CD8-positive, alpha-beta memory T cell (primary cell): ENCODE results near the gene NSUN3. TPM values are rescaled to one million over a fixed set of nuclear protein-coding genes. Genes with fewer than 3 reads are reported as not detected.
A peak's percentile ranks its signal among the peaks of the same experiment; 100 is the strongest.
"Not testable (repeated sequence)": the region's sequence is repeated elsewhere in the genome, so short reads cannot be mapped to it uniquely, and the experiment has no call there.

Experiments used
- CTCF ChIA-PET: fragments of 350-600 bp; sonication (Branson Sonifier 250); formaldehyde crosslinking; loops from one replicate; lab custom pipeline; 2021; ENCODE audit warnings: antibody characterized with exemption; lab: Charles Lee
- POLR2A ChIA-PET: fragments of 350-600 bp; sonication (Branson Sonifier 250); formaldehyde crosslinking; loops from one replicate; lab custom pipeline; 2021; ENCODE audit warnings: antibody characterized with exemption; lab: Charles Lee
- DNase-seq, 5 donors: peaks; one replicate each; pipeline versions ENCODE4 v3.0.0 to v3.0.0-alpha.2; 2020 to 2022; ENCODE audit warnings: mixed read lengths in 1 of 5
- H3K27ac ChIP-seq: one replicate; pipeline ENCODE4 v1.7.0; 2013; ENCODE audit warnings: low read depth, mild to moderate bottlenecking, low read length, moderate library complexity
- H3K27me3 ChIP-seq: 2 replicates; pipeline ENCODE4 v1.7.0; 2013; ENCODE audit warnings: low read length, mild to moderate bottlenecking; ENCODE audit not compliant: insufficient read depth, poor library complexity, severe bottlenecking
- H3K36me3 ChIP-seq: 2 replicates; pipeline ENCODE4 v1.7.0; 2013; ENCODE audit warnings: mild to moderate bottlenecking, low read length, moderate library complexity; ENCODE audit not compliant: insufficient read depth
- H3K4me1 ChIP-seq: 2 replicates; pipeline ENCODE4 v1.7.0; 2013; ENCODE audit warnings: mild to moderate bottlenecking, low read length, moderate library complexity; ENCODE audit not compliant: insufficient read depth
- H3K4me3 ChIP-seq: 2 replicates; pipeline ENCODE4 v1.7.0; 2013; ENCODE audit warnings: mild to moderate bottlenecking, low read length
- H3K9me3 ChIP-seq: 2 replicates; pipeline ENCODE4 v1.7.0; 2013; ENCODE audit warnings: mild to moderate bottlenecking, low read length
- H3K27ac Mint-ChIP-seq, 8 donors: one replicate each; pipeline ENCODE4 v1.8.0; 2020 to 2021; ENCODE audit warnings: mixed read lengths in 8 of 8, mild to moderate bottlenecking in 6 of 8, inconsistent platforms in 3 of 8, moderate library complexity in 3 of 8
- H3K27me3 Mint-ChIP-seq, 2 donors: one replicate each; pipeline ENCODE4 v1.8.0; 2020 to 2021; ENCODE audit warnings: mixed read lengths in 2 of 2, mild to moderate bottlenecking in 1 of 2, moderate library complexity in 1 of 2
- H3K36me3 Mint-ChIP-seq, 3 donors: one replicate each; pipeline ENCODE4 v1.8.0; 2020 to 2021; ENCODE audit warnings: mixed read lengths in 3 of 3, inconsistent platforms in 1 of 3, mild to moderate bottlenecking in 1 of 3
- H3K4me1 Mint-ChIP-seq, 3 donors: one replicate each; pipeline ENCODE4 v1.8.0; 2020 to 2021; ENCODE audit warnings: mixed read lengths in 3 of 3, inconsistent platforms in 1 of 3, mild to moderate bottlenecking in 1 of 3
- H3K4me3 Mint-ChIP-seq, 7 donors: one replicate each; pipeline ENCODE4 v1.8.0; 2020 to 2021; ENCODE audit warnings: mixed read lengths in 7 of 7, mild to moderate bottlenecking in 6 of 7, moderate library complexity in 4 of 7, inconsistent platforms in 2 of 7
- H3K9me3 Mint-ChIP-seq, 5 donors: one replicate each; pipeline ENCODE4 v1.8.0; 2020 to 2022; ENCODE audit warnings: mixed read lengths in 5 of 5, mild to moderate bottlenecking in 3 of 5, moderate library complexity in 2 of 5, inconsistent platforms in 1 of 5
- polyA plus RNA-seq: library from polyadenylated mRNA; unstranded; fragments of 300-500 nt; fragmentation: Illumina TruSeq; gene quantifications from one replicate; pipeline ENCODE4 v1.2.3, GENCODE V29; 2021
- total RNA-seq, 2 experiments: library from RNA; stranded (reverse); gene quantifications; one replicate each; pipeline ENCODE4 v1.2.3, GENCODE V29; 2021

The NSUN3 gene
- total and polyA plus RNA-seq, 3 experiments from 2014 or later, result 6.8 to 14.4 (median 13.4) TPM

DNA sequence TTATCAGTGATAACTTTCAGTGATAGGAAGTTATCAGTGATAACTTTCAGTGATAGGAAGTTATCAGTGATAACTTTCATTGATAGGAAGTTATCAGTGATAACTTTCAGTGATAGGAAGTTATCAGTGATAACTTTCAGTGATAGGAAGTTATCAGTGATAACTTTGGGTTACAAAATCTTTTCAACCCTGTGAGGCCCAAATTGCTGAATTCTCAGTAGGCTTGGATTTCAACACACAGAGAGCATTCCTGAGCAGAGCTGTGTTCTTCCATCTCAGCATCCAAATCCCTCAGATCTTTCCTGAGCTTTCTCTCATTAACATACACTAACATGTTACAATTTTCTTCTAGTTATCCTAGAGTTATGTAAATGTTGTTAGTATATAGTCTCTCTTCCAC is 47.4 kb downstream of the NSUN3 start:
- H3K4me1 Mint-ChIP-seq, result not testable (repeated sequence)

DNA sequence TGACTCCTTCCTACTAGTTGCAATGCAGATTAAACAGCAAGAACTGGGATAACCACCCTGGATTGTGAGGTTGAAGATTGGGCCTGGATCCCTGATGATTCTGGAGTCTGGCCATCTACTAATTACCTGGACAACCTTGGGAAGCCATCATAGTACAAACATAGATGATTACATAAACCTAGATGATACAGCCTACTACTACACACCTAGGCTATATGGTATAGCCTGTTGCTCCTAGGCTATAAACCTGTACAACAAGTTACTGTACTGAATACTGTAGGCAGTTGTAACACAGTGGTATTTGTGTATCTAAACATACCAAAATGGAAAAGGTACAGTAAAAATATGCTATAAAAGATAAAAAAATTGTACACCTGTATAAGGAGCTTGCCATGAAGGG is 48.0 kb downstream of the NSUN3 start:
- CTCF ChIA-PET, result no interaction called here
- Histone ChIP-seq H3K9me3 (no peaks in the 10 kb centered on the region), H3K36me3 (peaks cover 5% of the 10 kb centered on the region), H3K4me3 (no peak overlapping the region), H3K4me1 (no peaks in the 10 kb centered on the region), H3K27me3 (no peaks in the 10 kb centered on the region), H3K27ac (no peak overlapping the region)
- POLR2A ChIA-PET, result no interaction called here
- DNase-seq, result no peak
- Mint-ChIP-seq H3K4me1 (peaks cover 0 to 3% (median 0%) of the 10 kb centered on the region in 3 donors), H3K9me3 (no peaks in the 10 kb centered on the region), H3K36me3 (peaks cover 8 to 67% (median 13%) of the 10 kb centered on the region in 3 donors), H3K4me3 (no peak overlapping the region), H3K27ac (no peak overlapping the region), H3K27me3 (no peaks in the 10 kb centered on the region)

More for the DNA sequence above, 47.4 kb downstream of the NSUN3 start:
- H3K27me3 ChIP-seq, DNase-seq, H3K27me3 Mint-ChIP-seq, POLR2A ChIA-PET, H3K4me3 ChIP-seq, CTCF ChIA-PET, H3K4me1 ChIP-seq, H3K27ac ChIP-seq, H3K9me3 ChIP-seq, H3K36me3 ChIP-seq, H3K4me3 Mint-ChIP-seq, H3K9me3 Mint-ChIP-seq, H3K27ac Mint-ChIP-seq: not testable (repeated sequence)
- H3K36me3 Mint-ChIP-seq, result peaks cover 8 to 74% (median 13%) of the 10 kb centered on the region in 3 donors

DNA sequence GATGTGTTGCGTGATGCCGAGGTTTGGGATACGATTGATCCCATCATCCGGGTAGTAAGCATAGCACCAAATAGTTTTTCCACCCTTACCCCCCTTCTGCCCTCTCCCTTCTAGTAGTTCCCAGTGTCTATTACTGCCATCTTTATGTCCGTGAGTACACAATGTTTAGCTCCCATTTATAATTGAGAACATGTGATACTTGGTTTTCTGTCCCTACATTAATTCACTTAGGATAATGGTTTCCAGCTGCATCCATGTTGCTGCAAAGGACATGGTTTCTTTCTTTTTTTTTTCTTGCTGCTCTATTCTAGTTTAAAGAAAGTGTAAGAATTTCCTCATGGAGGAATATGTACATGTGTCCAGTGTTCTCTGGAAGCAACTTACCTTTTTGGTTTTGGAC is 51.8 kb downstream of the NSUN3 start:
- no peaks in the 10 kb centered on the region for H3K9me3 ChIP-seq
- H3K27me3 ChIP-seq, result no peaks in the 10 kb centered on the region
- no peak overlapping the region for H3K4me3 ChIP-seq
- peaks cover 5% of the 10 kb centered on the region for H3K36me3 ChIP-seq
- H3K4me1 Mint-ChIP-seq, result peaks cover 7 to 16% (median 9%) of the 10 kb centered on the region in 3 donors
- no peaks in the 10 kb centered on the region for H3K27me3 Mint-ChIP-seq
- no peak overlapping the region for H3K27ac ChIP-seq
- H3K4me3 Mint-ChIP-seq, result no peak overlapping the region
- no peak for DNase-seq
- POLR2A ChIA-PET, result no interaction called here
- H3K36me3 Mint-ChIP-seq, result peaks cover 8 to 46% (median 13%) of the 10 kb centered on the region in 3 donors
- CTCF ChIA-PET, result no interaction called here
- H3K4me1 ChIP-seq, result no peaks in the 10 kb centered on the region
- no peaks in the 10 kb centered on the region for H3K9me3 Mint-ChIP-seq
- no peak overlapping the region for H3K27ac Mint-ChIP-seq

DNA sequence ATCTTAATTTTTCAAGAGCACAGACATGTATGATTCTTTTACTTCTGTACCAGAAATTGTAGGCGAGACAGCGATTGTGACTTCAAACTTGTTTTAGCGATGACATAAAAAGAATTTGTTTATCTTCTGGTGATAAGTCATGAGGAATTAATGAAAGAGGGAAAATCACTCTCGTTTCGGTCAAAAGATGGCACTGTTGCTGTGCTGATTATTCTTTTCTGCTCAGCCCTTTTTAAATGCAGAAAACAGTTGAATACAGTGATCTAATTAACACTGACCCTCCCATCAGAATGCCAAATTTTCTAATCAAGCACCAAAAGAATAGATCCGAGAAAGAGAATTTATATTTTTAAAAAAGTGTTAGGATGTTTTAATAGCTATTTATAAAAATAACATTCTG is 52.6 kb downstream of the NSUN3 start:
- ChIA-PET POLR2A (no interaction called here), CTCF (no interaction called here)
- H3K4me1 ChIP-seq, result no peaks in the 10 kb centered on the region
- DNase-seq, result no peak
- peaks cover 5% of the 10 kb centered on the region for H3K36me3 ChIP-seq
- H3K9me3 ChIP-seq, result no peaks in the 10 kb centered on the region
- Mint-ChIP-seq H3K27me3 (no peaks in the 10 kb centered on the region), H3K4me3 (no peak overlapping the region), H3K27ac (no peak overlapping the region), H3K36me3 (peaks cover 8 to 43% (median 10%) of the 10 kb centered on the region in 3 donors), H3K9me3 (no peaks in the 10 kb centered on the region), H3K4me1 (peaks cover 7 to 16% (median 9%) of the 10 kb centered on the region in 3 donors)
- no peak overlapping the region for H3K27ac ChIP-seq
- no peak overlapping the region for H3K4me3 ChIP-seq
- H3K27me3 ChIP-seq, result no peaks in the 10 kb centered on the region

DNA sequence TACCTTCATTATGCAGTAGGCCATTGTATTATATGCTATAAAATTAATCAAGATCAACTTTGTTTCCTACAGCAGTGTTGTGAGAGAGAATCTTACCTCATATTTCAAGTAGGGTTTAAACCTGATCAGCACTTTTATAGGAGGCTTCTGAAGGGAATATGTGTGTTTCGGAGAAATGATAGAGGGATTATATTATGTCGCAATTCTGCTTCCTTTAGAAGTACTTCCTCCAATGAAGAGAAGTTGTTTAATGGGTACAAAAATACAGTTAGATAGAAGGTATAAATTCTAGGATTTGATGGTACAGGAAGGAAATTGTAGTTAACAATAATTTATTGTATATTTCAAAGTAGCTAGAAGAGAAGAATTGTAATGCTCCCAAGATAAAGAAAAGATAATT is 54.9 kb downstream of the NSUN3 start:
- DNase-seq, result no peak
- H3K9me3 ChIP-seq, result no peaks in the 10 kb centered on the region
- H3K36me3 Mint-ChIP-seq, result peaks cover 0 to 30% (median 7%) of the 10 kb centered on the region in 3 donors
- no peaks in the 10 kb centered on the region for H3K9me3 Mint-ChIP-seq
- H3K4me3 Mint-ChIP-seq, result no peak overlapping the region
- no peak overlapping the region for H3K27ac ChIP-seq
- ChIA-PET POLR2A (no interaction called here), CTCF (no interaction called here)
- H3K4me3 ChIP-seq, result no peak overlapping the region
- no peaks in the 10 kb centered on the region for H3K27me3 Mint-ChIP-seq
- no peak overlapping the region for H3K27ac Mint-ChIP-seq
- no peaks in the 10 kb centered on the region for H3K27me3 ChIP-seq
- H3K36me3 ChIP-seq, result no peaks in the 10 kb centered on the region
- H3K4me1 Mint-ChIP-seq, result peaks cover 11 to 16% (median 15%) of the 10 kb centered on the region in 3 donors
- no peaks in the 10 kb centered on the region for H3K4me1 ChIP-seq

DNA sequence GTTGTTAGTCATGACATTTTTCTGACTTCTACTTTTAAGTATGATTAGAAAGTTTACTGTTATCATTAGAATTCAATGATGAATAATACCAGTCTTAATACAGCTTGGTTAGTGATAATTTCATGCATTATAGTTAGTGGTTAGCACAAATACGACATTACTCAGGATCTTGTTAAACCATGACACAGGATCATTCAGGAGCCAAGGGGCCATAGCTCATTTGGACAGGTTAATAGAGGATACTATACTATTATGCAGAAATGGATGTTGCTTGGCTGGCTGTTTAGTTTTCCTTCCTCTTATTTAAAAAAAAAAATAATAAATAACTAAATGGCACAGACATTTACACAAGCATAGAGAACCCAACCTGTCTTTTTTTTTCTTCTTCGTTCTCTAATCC is 55.5 kb downstream of the NSUN3 start:
- no peaks in the 10 kb centered on the region for H3K27me3 Mint-ChIP-seq
- ChIA-PET POLR2A (no interaction called here), CTCF (no interaction called here)
- H3K9me3 ChIP-seq, result no peaks in the 10 kb centered on the region
- peaks cover 0 to 30% (median 8%) of the 10 kb centered on the region in 3 donors for H3K36me3 Mint-ChIP-seq
- DNase-seq, result no peak
- no peaks in the 10 kb centered on the region for H3K4me1 ChIP-seq
- no peak overlapping the region for H3K4me3 Mint-ChIP-seq
- peak overlapping the region in 1 of 8 donors; percentile 38 for H3K27ac Mint-ChIP-seq
- H3K4me3 ChIP-seq, result no peak overlapping the region
- H3K4me1 Mint-ChIP-seq, result peaks cover 11 to 19% (median 16%) of the 10 kb centered on the region in 3 donors
- no peak overlapping the region for H3K27ac ChIP-seq
- no peaks in the 10 kb centered on the region for H3K36me3 ChIP-seq
- H3K9me3 Mint-ChIP-seq, result no peaks in the 10 kb centered on the region
- H3K27me3 ChIP-seq, result no peaks in the 10 kb centered on the region

DNA sequence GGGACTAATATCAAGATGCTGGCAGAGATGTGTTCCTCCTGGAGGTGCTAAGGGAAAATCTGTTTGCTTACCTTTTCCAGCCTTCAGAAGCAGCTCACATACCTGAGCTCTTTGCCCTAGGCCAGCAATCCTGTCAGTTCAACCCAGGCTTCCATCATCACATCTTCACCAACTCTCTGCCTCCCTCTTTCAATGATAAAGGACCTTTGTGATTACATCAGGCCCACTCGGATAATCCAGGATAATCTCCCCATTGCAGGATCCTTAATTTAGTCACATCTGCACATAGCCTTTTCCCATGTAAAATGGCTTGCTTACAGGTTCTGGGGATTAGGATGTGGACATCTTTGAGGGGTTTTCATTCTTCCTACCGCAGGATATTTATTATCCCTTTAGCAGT is 58.3 kb downstream of the NSUN3 start:
- DNase-seq, result no peak
- Mint-ChIP-seq H3K4me3 (no peak overlapping the region), H3K27me3 (no peaks in the 10 kb centered on the region), H3K4me1 (peaks cover 13 to 19% (median 14%) of the 10 kb centered on the region in 3 donors), H3K27ac (peak overlapping the region in 1 of 8 donors; percentile 38), H3K36me3 (peaks cover 0 to 40% (median 12%) of the 10 kb centered on the region in 3 donors), H3K9me3 (no peaks in the 10 kb centered on the region)
- H3K27me3 ChIP-seq, result no peaks in the 10 kb centered on the region
- H3K4me1 ChIP-seq, result no peaks in the 10 kb centered on the region
- CTCF ChIA-PET, result no interaction called here
- no peak overlapping the region for H3K27ac ChIP-seq
- POLR2A ChIA-PET, result no interaction called here
- H3K9me3 ChIP-seq, result no peaks in the 10 kb centered on the region
- peaks cover 1% of the 10 kb centered on the region for H3K36me3 ChIP-seq
- H3K4me3 ChIP-seq, result no peak overlapping the region

DNA sequence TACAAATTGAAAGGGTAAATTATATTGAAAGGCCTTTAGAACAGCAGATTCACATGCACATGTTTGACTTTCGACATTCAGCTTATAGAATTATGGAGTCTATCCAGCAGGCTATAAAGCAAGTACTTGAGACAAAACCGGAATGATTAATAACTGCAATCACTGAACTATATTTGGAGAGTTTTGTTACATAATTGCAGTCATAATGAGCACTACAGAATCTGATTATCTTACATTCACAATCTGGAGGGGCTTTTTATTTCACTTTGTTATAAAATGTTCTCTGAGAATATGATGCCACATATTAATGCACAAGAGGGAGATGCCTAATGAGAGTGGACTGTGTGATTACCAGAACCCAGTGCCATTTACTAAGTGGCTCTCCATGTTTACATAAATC is 64.3 kb downstream of the NSUN3 start:
- Mint-ChIP-seq H3K4me3 (no peak overlapping the region), H3K27ac (peak overlapping the region in 2 of 8 donors; percentile 4 to 8), H3K4me1 (peaks cover 0 to 8% (median 6%) of the 10 kb centered on the region in 3 donors), H3K9me3 (no peaks in the 10 kb centered on the region), H3K27me3 (no peaks in the 10 kb centered on the region), H3K36me3 (peaks cover 5 to 62% (median 25%) of the 10 kb centered on the region in 3 donors)
- Histone ChIP-seq H3K4me1 (no peaks in the 10 kb centered on the region), H3K27ac (no peak overlapping the region), H3K4me3 (no peak overlapping the region), H3K27me3 (no peaks in the 10 kb centered on the region), H3K36me3 (peaks cover 12% of the 10 kb centered on the region), H3K9me3 (no peaks in the 10 kb centered on the region)
- ChIA-PET POLR2A (no interaction called here), CTCF (no interaction called here)
- DNase-seq, result no peak
